Caco-2 (cell line): ENCODE data around the gene HRH2. TPM values are rescaled to one million over a fixed set of nuclear protein-coding genes. Genes with fewer than 3 reads are reported as not detected.

ENCODE experiments used
- BruUV-seq: library from RNA; stranded (reverse); fragments of 400-500 nt; replicated peaks from 2 replicates; lab custom pipeline; 2021; lab: Mats Ljungman, UMichigan
- CTCF ChIA-PET: fragments of 300-600 bp; sonication (Branson Sonifier 250); formaldehyde crosslinking; loops from one replicate; lab custom pipeline; 2022; ENCODE audit warnings: antibody characterized with exemption; lab: Charles Lee
- POLR2A ChIA-PET: fragments of 300-600 bp; sonication (Branson Sonifier 250); formaldehyde crosslinking; loops from one replicate; lab custom pipeline; 2022; ENCODE audit warnings: antibody characterized with exemption; lab: Charles Lee
- DNase-seq, 2 experiments: peaks; one replicate each; pipeline versions ENCODE4 v3.0.0 to v3.0.0-alpha.2; 2020 to 2022
- H3K27me3 ChIP-seq: replicated peaks from 2 replicates; pipeline ENCODE4 v1.6.0; 2011; ENCODE audit warnings: low read length; ENCODE audit not compliant: control insufficient read depth, insufficient read depth
- H3K36me3 ChIP-seq: 2 replicates; pipeline ENCODE4 v1.5.1; 2011; ENCODE audit warnings: low read length; ENCODE audit not compliant: control insufficient read depth, insufficient read depth
- H3K4me1 ChIP-seq: fragments of 250-450 bp; sonication (Bioruptor Pico); 2 replicates; pipeline ENCODE4 v1.5.1; 2020; ENCODE audit warnings: mild to moderate bottlenecking
- H3K4me3 ChIP-seq: 2 replicates; pipeline ENCODE4 v1.5.1; 2011; ENCODE audit warnings: low read depth, mild to moderate bottlenecking, control low read depth, low read length
- H3K9me3 ChIP-seq: fragments of 250-450 bp; sonication (Bioruptor Pico); 2 replicates; pipeline ENCODE4 v1.5.1; 2020; ENCODE audit warnings: mild to moderate bottlenecking, moderate library complexity
- H3K27ac Mint-ChIP-seq: one replicate; pipeline ENCODE4 v1.8.0; 2022; ENCODE audit warnings: mixed read lengths; ENCODE audit not compliant: unreplicated experiment
- H3K27me3 Mint-ChIP-seq: one replicate; pipeline ENCODE4 v1.8.0; 2022; ENCODE audit warnings: mixed read lengths; ENCODE audit not compliant: insufficient read depth, unreplicated experiment
- H3K36me3 Mint-ChIP-seq: one replicate; pipeline ENCODE4 v1.8.0; 2022; ENCODE audit warnings: mild to moderate bottlenecking, mixed read lengths; ENCODE audit not compliant: insufficient read depth, unreplicated experiment
- H3K4me1 Mint-ChIP-seq: one replicate; pipeline ENCODE4 v1.8.0; 2022; ENCODE audit warnings: low read depth, mixed read lengths; ENCODE audit not compliant: unreplicated experiment
- H3K4me3 Mint-ChIP-seq: one replicate; pipeline ENCODE4 v1.8.0; 2022; ENCODE audit warnings: mild to moderate bottlenecking, moderate library complexity, mixed read lengths; ENCODE audit not compliant: unreplicated experiment
- H3K9me3 Mint-ChIP-seq: one replicate; pipeline ENCODE4 v1.8.0; 2022; ENCODE audit warnings: mixed read lengths; ENCODE audit not compliant: unreplicated experiment
- intact Hi-C: fragments of 100-400 bp; cut with micrococcal nuclease; formaldehyde crosslinking; loops from one replicate; pipeline ENCODE4 v1.10.0; 2022; ENCODE audit not compliant: unreplicated experiment
- total RNA-seq: library from RNA; stranded (reverse); gene quantifications from 2 replicates; pipeline ENCODE4 v1.2.3, GENCODE V29; 2022
- TF ChIP-seq, protein P1 (sequence below), 2 experiments: fragments of 200-600 bp in 1 of 2; IDR thresholded peaks; 1 replicate in 1 of 2; 2 replicates in 1 of 2; pipeline versions ENCODE4 v1.5.1 to v1.8.0; 2011 to 2022; ENCODE audit warnings: antibody characterized with exemption in 1 of 2, control low read depth in 1 of 2, inconsistent platforms in 1 of 2, low read depth in 1 of 2, low read length in 1 of 2, mild to moderate bottlenecking in 1 of 2, moderate library complexity in 1 of 2; ENCODE audit not compliant: insufficient read depth in 1 of 2, severe bottlenecking in 1 of 2, unreplicated experiment in 1 of 2

Gene HRH2
- total RNA-seq, 1 experiment from 2014 or later, result not detected

DNA sequence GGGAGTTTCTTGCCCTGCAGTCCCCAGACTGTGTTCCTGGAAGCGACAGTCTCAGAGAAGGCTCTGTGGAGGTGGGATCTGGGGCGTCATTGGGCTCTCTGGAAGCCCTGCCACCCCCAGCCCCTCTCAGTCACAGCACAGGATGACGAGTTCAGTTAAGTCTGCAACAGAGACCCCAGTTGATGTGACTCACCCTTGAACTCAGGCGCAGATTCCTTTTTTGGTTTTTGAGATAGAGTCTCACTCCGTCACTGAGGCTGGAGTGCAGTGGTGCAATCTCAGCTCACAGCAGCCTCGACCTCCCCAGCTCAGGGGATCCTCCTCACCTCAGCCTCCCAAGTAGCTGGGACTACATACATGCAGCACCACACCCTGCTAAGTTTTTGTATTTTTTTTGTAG lies 8.3 kb downstream of the HRH2 start:
- TF ChIP-seq, protein P1, sequence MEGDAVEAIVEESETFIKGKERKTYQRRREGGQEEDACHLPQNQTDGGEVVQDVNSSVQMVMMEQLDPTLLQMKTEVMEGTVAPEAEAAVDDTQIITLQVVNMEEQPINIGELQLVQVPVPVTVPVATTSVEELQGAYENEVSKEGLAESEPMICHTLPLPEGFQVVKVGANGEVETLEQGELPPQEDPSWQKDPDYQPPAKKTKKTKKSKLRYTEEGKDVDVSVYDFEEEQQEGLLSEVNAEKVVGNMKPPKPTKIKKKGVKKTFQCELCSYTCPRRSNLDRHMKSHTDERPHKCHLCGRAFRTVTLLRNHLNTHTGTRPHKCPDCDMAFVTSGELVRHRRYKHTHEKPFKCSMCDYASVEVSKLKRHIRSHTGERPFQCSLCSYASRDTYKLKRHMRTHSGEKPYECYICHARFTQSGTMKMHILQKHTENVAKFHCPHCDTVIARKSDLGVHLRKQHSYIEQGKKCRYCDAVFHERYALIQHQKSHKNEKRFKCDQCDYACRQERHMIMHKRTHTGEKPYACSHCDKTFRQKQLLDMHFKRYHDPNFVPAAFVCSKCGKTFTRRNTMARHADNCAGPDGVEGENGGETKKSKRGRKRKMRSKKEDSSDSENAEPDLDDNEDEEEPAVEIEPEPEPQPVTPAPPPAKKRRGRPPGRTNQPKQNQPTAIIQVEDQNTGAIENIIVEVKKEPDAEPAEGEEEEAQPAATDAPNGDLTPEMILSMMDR (IDR thresholded peaks at IDR 0.05; ENCODE audit: insufficient read depth in 1 of 2, low read depth in 1 of 2, low read length in 1 of 2, severe bottlenecking in 1 of 2, unreplicated experiment in 1 of 2), result no peak
- H3K27me3 ChIP-seq, result no peaks in the 10 kb centered on the region
- no peaks in the 10 kb centered on the region for H3K36me3 Mint-ChIP-seq
- H3K36me3 ChIP-seq, result no peaks in the 10 kb centered on the region
- no peaks in the 10 kb centered on the region for H3K9me3 ChIP-seq
- ChIA-PET CTCF (no interaction called here), POLR2A (interaction anchor here (0.8 kb wide), 1 partner anchor 209 kb away, joined by 5 read pairs; no protein-coding TSS in a partner anchor)
- H3K27ac Mint-ChIP-seq, result no peak overlapping the region
- H3K4me3 ChIP-seq, result no peak overlapping the region
- DNase-seq, result no peak
- no peak overlapping the region for H3K4me3 Mint-ChIP-seq
- BruUV-seq, result no TSS peak
- H3K4me1 Mint-ChIP-seq, result peaks cover 5% of the 10 kb centered on the region
- no peaks in the 10 kb centered on the region for H3K9me3 Mint-ChIP-seq
- H3K4me1 ChIP-seq, result peaks cover 6% of the 10 kb centered on the region; the same call in 1 of the 2 replicates
- H3K27me3 Mint-ChIP-seq, result peaks cover 3% of the 10 kb centered on the region
- intact Hi-C loops, result no loop called here

DNA sequence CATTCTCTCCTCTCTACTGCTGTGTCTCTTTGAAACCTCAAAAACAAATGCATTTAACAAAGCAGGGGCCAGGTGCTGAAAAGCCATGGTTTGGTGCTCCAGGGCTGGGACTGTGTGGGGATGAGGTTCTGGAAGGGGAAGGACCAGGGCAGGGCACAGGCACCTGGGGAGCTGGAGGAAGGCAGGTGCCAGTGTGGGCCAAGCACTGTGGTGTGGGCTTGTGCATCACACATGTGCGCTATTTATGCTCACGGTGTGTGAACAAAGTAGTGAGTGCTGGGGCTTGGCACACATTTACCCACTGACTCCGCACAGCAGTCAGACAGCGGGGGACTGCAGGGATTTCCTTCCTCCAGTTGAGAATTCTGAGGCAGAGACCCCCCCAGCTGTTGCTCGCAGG lies 10.1 kb downstream of the HRH2 start:
- Histone ChIP-seq H3K27me3 (no peaks in the 10 kb centered on the region), H3K36me3 (no peaks in the 10 kb centered on the region), H3K9me3 (no peaks in the 10 kb centered on the region), H3K4me3 (no peak overlapping the region), H3K4me1 (peaks cover 6% of the 10 kb centered on the region; the same call in 1 of the 2 replicates)
- Mint-ChIP-seq H3K36me3 (no peaks in the 10 kb centered on the region), H3K27me3 (peaks cover 3% of the 10 kb centered on the region), H3K4me3 (no peak overlapping the region), H3K9me3 (no peaks in the 10 kb centered on the region), H3K4me1 (peaks cover 13% of the 10 kb centered on the region), H3K27ac (no peak overlapping the region)
- ChIA-PET POLR2A (no interaction called here), CTCF (no interaction called here)
- intact Hi-C loops, result no loop called here
- no peak for DNase-seq
- no TSS peak for BruUV-seq
- TF ChIP-seq, protein P1 (IDR thresholded peaks at IDR 0.05; ENCODE audit: insufficient read depth in 1 of 2, low read depth in 1 of 2, low read length in 1 of 2, severe bottlenecking in 1 of 2, unreplicated experiment in 1 of 2), result no peak

DNA sequence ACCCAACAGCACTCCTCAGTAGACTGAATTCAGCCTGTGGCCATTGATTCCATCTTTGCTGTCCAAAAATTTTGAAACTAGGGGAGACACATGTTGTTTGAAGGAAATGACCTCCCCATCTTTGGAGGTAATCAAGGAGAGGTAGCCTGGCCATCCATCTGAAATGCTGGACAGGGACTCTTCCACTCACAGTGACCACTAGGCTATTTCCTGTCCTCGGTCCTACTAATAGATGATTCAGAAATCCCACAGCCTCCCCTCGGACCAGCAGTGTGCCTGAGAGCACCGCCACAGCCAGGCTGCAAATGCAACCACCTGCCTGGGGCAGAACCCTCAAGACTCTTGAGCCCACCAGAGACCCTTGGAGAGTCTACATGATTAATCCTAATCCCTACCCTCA lies 12.5 kb downstream of the HRH2 start:
- BruUV-seq, result no TSS peak
- TF ChIP-seq, protein P1 (IDR thresholded peaks at IDR 0.05; ENCODE audit: insufficient read depth in 1 of 2, low read depth in 1 of 2, low read length in 1 of 2, severe bottlenecking in 1 of 2, unreplicated experiment in 1 of 2), result no peak
- no peak for DNase-seq
- Histone ChIP-seq H3K4me3 (no peak overlapping the region), H3K27me3 (no peaks in the 10 kb centered on the region), H3K9me3 (no peaks in the 10 kb centered on the region), H3K4me1 (peaks cover 6% of the 10 kb centered on the region; the same call in 1 of the 2 replicates), H3K36me3 (no peaks in the 10 kb centered on the region)
- POLR2A ChIA-PET, result no interaction called here
- CTCF ChIA-PET, result no interaction called here
- H3K27me3 Mint-ChIP-seq, result no peaks in the 10 kb centered on the region
- H3K4me3 Mint-ChIP-seq, result no peak overlapping the region
- H3K9me3 Mint-ChIP-seq, result no peaks in the 10 kb centered on the region
- H3K4me1 Mint-ChIP-seq, result peaks cover 12% of the 10 kb centered on the region
- H3K36me3 Mint-ChIP-seq, result no peaks in the 10 kb centered on the region
- no peak overlapping the region for H3K27ac Mint-ChIP-seq
- intact Hi-C loops, result no loop called here
